Ecto neural progenitor cell (in vitro differentiated cells): Measurements from ENCODE around the gene NEK10.
"Not testable (repeated sequence)": the region's sequence is repeated elsewhere in the genome, so short reads cannot be mapped to it uniquely, and the experiment has no call there.

ENCODE experiments used
- DNase-seq: peaks from one replicate; pipeline ENCODE4 v3.0.0-alpha.2; 2018; ENCODE audit warnings: low spot score

Gene NEK10

GRCh38 chr3:27352047-27352446 lies 17.1 kb downstream of the NEK10 start:
- no peak for DNase-seq

GRCh38 chr3:27349832-27350231 lies 19.4 kb downstream of the NEK10 start:
- DNase-seq, result no peak

GRCh38 chr3:27345959-27346865 lies 23.0 kb downstream of the NEK10 start:
- DNase-seq, result no peak

DNA sequence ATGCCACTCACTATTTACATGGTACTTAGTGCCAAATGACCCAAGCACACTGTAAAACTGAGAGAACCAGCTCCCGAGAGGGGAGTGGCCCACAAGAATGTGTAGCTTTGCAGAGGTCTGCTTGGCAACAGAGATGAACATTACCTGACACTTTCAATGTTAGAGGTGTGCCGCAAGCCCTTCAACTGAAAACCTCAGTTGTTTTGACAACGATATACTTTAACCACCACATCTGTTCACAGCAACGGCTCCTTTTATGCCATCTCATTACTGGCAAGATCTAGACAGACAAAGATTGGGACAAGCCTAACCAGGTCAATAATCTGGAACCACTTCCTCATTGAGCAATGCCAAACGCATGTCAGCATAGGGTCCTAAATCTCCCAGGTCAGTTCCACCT lies 23.7 kb downstream of the NEK10 start:
- no peak for DNase-seq

DNA sequence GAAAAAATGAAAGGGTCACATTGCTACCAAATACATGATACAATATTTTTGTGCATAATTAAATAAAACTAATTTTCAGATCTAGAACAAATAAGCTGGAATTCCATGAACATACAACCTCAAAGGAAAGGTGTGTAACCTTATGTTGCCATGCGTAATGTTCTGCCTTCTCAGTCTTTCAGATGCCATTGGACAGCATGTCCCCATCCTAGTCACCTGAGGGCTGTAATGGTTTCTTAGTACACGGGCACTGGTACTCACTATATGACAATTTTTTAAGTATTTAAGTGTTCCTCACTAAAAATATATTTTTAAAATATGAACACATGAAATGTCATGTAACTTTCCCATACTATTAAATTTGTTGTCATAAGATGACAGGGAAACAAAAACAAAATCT lies 24.1 kb downstream of the NEK10 start:
- no peak for DNase-seq

DNA sequence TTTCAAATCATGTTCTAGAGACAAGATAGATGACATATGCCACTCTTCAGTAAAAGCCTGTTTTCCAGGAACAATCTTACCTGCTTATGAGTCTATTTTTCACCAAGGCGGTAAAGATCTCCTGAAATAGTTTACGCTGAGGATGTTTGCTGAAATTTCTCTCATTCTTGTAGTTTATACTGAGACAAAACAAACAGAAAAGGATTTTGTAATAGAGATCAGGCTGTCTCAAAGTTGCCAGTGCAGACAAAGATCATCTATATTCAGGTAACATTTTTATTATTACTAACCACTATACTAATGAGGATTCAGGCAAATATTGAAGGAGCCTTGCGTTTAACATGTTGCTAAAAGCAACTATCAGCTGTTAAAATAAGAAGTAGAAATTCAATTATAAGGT lies 25.0 kb downstream of the NEK10 start:
- no peak for DNase-seq

GRCh38 chr3:27342267-27342666 lies 26.9 kb downstream of the NEK10 start:
- DNase-seq, result no peak

GRCh38 chr3:27340534-27340933 lies 28.6 kb downstream of the NEK10 start:
- no peak for DNase-seq

- DNase-seq, result no peak
These were observed 33.6 kb downstream of the NEK10 start for GRCh38 chr3:27335571-27335970.

- DNase-seq, result no peak
These were observed 35.3 kb downstream of the NEK10 start for GRCh38 chr3:27333843-27334242.

DNA sequence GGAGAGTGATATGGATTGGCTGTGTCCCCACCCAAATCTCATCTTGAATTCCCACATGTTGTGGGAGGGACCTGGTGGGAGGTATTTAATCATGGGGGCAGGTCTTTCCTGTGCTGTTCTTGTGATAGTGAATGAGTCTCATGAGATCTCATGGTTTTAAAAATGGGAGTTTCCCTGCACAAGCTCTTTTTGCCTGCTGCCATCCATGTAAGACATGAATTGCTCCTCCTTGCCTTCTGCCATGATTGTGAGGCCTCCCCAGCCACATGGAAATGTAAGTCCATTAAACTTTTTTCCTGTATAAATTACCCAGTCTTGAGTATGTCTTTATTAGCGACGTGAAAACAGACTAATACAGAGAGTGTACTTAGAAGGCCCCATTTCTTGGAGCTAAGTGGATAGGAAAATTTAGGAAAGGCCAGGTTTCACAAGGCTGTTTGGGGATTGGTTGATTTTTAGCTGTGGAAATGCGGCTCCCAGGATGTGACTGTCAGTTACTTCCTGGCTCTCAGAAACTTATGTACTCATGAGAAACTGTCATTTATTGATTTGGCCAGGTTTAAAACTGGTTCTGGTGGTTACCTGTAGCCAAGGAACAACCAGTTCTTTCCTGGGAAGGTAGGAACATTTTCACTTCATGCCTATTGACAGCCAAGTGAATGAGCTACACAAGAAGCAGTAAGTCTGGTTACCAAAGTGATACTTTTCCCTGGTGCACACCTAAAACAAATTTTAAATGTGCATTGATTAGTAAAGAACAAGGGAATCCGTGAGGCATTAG lies 40.0 kb downstream of the NEK10 start:
- not testable (repeated sequence) for DNase-seq

GRCh38 chr3:27326629-27327545 lies 42.3 kb downstream of the NEK10 start:
- no peak for DNase-seq

GRCh38 chr3:27326202-27326601 lies 43.0 kb downstream of the NEK10 start:
- DNase-seq, result no peak

- DNase-seq, result no peak
These were observed 43.8 kb downstream of the NEK10 start for GRCh38 chr3:27325419-27325818.

- no peak for DNase-seq
These were observed 44.5 kb downstream of the NEK10 start for GRCh38 chr3:27324686-27325085.

GRCh38 chr3:27323087-27323570 lies 46.1 kb downstream of the NEK10 start:
- DNase-seq, result no peak

GRCh38 chr3:27322634-27323033 lies 46.5 kb downstream of the NEK10 start:
- DNase-seq, result no peak

DNA sequence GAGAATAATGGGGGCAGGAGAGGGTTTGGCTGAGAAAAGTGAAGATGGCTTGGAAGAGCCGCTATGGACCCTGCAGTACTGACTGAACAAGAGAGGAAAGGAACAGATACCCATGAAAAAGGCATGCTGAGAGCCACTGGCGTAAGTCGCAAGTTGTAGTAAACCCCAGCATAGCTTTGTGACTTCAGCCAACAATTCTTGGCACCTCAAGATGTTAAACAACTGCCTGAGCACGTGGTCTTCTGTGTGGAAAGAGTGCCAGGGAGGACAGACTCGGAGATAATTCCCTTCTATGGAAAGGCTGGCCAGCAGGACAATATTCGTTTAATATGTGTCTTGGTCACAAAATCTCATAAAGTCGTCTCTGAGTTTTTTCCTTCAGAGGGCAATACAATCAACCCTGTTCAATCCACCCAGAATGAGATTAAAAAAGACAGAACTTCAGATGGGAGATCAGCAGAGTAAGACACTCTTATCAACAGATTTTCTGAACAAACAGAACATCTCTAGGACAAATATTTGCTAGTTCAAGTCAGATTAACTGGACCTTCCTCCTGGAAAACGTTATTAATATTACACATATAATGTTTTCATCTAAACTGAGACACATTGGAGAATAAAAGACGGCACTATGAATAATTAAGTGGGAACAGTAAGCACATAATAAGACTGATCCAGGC lies 49.2 kb downstream of the NEK10 start:
- DNase-seq, result no peak

DNA sequence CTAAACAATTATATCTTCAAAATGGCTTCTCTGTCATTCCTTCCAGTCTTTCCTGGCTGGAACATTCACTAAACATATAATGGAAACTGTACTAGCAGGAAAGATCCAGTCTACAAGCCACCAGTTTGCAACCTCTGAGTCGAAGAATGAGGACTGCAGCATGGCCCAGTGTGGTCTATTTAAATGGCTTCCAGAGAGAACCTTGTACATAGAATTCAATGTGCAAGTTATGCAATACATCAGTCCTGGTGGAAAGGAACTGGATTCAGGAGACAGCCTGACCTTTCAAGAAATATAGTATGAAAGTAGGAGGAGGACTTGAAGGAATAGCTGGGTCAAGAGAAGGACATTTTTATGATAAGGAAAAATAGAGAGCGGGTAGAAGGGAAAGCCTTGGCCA lies 49.9 kb downstream of the NEK10 start:
- no peak for DNase-seq

DNA sequence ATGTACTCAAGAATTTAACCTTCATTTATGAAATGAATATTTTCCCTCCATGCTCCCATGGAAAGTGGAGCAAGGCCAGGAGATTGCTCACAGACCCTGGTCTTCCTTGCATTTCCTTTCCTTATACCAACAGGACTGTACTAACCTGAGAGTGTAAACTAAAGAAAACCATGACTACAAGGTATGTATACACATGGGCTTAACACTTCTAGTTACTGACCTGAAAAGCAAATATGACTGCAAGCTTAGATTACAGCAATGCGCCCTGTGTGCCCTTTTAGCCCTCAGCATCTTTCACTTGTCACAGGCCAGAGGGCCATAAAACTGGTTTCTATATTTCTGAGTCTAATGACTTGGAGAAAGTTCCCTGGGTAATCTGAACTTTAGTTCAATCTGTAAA lies 52.1 kb downstream of the NEK10 start:
- no peak for DNase-seq

- no peak for DNase-seq
These were observed 54.2 kb downstream of the NEK10 start for GRCh38 chr3:27315003-27315402.
